ENCODE results near the gene HDAC7.

Gene HDAC7

DNA sequence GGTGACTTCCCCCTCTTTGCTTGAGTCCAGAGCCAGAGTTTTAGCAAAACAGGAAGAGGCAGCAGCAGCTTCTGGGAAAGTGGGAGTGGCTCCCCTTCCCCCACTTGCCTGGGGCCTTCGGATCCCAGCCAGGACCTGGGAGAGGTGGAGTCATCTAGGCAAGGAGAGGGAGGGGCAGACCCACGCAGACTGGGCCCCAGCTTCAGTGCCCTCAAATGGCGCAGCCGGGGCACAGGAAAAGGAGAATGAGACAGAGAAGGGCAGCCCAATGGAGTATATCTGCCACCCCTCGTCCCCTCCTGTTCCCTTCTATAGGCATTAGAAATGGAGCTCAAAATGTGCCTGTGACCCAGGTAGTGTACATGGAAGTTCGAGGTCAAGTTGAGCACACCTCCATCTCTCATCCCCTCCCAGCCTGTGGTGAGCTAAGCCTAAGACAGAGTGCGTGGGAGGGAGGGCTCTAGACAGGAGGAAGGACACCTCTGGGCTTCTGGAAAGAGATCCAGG lies 9.3 kb upstream of the HDAC7 start:
- H3K4me3 ChIP-seq (ENCODE audit: low read depth, low read length), result no peak overlapping the region
- TF ChIP-seq, protein P1, sequence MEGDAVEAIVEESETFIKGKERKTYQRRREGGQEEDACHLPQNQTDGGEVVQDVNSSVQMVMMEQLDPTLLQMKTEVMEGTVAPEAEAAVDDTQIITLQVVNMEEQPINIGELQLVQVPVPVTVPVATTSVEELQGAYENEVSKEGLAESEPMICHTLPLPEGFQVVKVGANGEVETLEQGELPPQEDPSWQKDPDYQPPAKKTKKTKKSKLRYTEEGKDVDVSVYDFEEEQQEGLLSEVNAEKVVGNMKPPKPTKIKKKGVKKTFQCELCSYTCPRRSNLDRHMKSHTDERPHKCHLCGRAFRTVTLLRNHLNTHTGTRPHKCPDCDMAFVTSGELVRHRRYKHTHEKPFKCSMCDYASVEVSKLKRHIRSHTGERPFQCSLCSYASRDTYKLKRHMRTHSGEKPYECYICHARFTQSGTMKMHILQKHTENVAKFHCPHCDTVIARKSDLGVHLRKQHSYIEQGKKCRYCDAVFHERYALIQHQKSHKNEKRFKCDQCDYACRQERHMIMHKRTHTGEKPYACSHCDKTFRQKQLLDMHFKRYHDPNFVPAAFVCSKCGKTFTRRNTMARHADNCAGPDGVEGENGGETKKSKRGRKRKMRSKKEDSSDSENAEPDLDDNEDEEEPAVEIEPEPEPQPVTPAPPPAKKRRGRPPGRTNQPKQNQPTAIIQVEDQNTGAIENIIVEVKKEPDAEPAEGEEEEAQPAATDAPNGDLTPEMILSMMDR (IDR thresholded peaks at IDR 0.05; ENCODE audit: borderline replicate concordance, insufficient read depth, low read depth, low read length), result no peak

DNA sequence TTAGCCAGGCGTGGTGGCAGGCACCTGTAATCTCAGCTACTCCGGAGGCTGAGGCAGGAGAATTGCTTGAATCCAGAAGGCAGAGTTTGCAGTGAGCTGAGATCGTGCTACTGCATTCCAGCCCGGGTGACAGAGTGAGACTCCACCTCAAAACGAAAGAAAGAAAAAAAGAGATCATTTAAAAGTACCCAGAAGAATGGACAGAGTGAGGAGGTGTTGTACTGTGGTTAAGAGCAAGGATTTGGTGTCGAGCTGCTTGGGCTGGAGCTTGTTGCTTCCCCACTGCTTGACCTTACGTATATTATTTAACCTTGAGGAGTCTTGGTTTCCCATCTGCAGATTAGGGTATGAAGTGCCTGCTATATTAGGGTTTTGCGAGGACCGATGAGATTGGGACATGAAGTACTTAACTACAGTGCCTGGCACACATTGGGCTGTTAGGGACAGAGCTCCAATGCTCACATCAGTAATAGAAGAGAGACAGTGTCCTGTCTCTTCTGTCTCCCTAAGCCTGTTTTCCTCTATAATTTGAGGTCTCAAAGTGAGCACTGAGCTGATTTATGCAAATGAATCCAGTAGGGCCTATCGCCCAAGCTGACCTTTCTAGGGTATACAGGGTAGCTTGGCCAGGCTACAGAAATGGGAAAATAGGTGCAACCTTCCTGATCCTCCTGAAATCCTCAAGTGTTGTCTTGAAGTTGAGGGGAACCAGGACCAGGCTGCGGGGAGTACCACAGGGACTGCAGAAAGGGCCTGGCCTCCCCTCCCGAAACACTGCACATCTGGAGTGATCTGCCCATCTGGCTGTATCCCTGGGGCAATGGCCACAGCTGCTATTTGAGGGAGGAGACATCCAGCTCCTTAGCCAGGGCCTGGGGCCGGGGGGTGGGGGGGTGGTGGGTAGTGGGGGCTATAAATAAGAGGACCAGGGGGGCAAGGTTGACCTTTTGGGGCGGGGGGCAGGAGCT lies 8.6 kb upstream of the HDAC7 start:
- TF ChIP-seq, protein P1 (IDR thresholded peaks at IDR 0.05; ENCODE audit: borderline replicate concordance, insufficient read depth, low read depth, low read length), result no peak
- H3K4me3 ChIP-seq (ENCODE audit: low read depth, low read length), result no peak overlapping the region

DNA sequence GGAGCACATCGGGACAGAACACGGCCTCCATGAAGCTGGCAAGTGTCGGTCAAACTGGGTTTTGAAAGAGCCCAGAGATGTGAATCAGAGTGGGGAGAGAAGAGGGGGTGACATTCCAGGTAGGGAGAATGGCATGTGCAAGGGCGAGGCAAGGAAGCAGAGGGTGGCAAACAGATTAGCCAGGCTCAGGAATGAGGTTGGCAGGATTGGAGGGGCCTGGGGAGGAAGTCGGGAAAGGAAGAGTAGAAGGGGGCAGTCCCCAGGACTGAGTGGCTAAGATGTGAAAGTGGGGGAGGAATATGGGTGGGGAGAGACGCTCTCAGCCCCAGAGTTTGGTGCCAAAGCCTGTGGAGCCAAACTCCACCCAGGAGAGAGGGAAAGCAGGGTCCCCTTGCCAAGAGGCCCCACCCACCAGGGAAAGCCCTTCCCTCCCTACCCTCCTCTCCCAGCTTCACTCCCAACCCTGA lies 5.5 kb upstream of the HDAC7 start:
- TF ChIP-seq, protein P1 (IDR thresholded peaks at IDR 0.05; ENCODE audit: borderline replicate concordance, insufficient read depth, low read depth, low read length), result no peak
- no peak overlapping the region for H3K4me3 ChIP-seq (ENCODE audit: low read depth, low read length)

DNA sequence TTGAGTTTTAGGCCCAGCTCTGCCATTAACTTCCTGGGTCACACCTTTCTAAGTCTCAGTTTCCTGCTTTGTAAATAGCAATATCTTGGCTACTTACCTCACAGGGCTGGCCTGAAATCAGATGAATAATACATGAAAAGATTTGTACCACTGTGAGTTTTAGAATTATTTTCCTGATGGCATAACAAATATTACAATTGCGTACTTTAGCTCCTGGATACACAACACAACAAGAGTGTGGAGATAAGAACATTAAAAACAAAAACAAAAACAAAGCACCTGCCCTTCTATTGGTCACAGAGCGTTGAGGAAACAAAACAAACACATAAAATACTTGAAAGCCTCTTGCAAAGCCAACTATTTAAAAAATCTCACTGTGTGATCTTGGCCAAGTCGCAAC lies 4.9 kb upstream of the HDAC7 start:
- TF ChIP-seq, protein P1 (IDR thresholded peaks at IDR 0.05; ENCODE audit: borderline replicate concordance, insufficient read depth, low read depth, low read length), result no peak
- no peak overlapping the region for H3K4me3 ChIP-seq (ENCODE audit: low read depth, low read length)

- H3K4me3 ChIP-seq (ENCODE audit: low read depth, low read length), result no peak overlapping the region
- TF ChIP-seq, protein P1 (IDR thresholded peaks at IDR 0.05; ENCODE audit: borderline replicate concordance, insufficient read depth, low read depth, low read length), result no peak
Observed at GRCh38 chr12:47824198-47824597, 4.5 kb upstream of the HDAC7 start.

DNA sequence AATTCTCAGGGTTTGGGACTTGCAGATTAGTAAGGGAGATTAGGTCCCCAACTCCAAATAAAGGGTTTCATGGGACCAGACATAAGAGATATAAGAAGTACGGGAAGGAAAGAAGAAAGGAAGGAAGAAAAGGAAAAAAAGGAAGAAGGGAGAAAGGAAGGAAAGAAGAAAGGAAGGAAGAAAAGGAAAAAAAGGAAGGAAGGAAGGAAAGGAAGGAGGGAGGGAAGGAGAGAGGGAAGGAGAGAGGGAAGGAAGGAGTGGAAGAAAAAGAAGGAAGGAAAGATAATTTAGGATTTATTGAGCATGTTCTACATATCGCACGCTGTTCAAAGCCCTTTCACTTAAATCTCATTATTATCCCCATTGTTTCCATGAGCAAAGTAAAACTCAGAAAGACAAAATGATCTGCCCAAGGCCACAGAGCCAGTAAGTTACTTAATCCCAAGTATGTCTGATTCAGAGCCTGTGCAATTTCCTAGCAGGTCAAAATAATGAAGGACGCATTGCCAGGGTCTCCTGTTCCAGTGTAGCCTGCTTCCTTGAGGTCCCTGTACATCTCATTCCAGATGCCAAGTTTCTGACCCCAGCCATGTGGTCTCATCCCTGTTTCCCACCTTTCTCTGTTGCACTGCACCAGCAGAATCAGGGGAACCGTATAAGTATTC lies 3.9 kb upstream of the HDAC7 start:
- H3K4me3 ChIP-seq (ENCODE audit: low read depth, low read length), result no peak overlapping the region
- TF ChIP-seq, protein P1 (IDR thresholded peaks at IDR 0.05; ENCODE audit: borderline replicate concordance, insufficient read depth, low read depth, low read length), result no peak
